ENCODE data around the gene COX17. TPM values are rescaled to one million over a fixed set of nuclear protein-coding genes. Genes with fewer than 3 reads are reported as not detected.

The COX17 gene
- polyA plus RNA-seq, 1 of the 3 experiments (the other 2 are of a cell fraction) = 21.5 TPM

DNA sequence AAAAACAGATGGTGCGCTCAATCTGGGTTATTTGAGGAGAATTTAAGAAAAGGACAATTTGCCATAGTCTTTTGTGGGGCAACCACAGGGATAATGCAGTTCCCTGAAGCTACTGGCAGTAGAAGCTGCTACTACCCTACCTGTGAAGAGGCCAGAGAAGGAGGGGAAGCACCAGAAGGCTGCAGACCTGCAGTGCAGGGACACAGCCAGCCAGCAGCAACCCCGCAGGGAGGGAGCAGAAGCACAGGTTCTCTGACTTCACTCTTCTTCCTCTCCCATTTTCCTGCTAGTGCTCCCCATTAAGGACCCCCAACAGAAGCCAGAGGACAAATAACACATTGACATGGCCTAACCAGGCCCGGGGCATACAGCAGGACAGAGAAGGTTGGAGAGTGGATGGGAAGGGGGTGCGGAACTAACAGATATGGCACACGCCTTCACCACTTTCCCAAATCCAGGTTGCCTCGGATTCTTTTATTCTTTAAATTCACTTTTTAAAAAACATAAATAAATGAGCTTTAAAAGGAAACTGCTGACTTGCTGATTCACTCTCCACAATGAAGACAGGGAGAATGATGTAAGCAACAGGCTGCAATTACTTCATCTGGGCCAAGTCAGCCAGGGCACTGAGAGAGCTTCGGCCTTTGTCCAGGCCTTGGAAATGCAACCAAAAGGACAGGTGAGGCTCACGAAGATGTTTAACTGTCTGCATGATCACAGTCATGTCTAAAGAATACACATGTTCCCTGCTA is 46.9 kb downstream of the COX17 start:
- Histone ChIP-seq H3K4me3 (ENCODE audit: low read depth in 2 of 2, low read length in 1 of 2) (no peak overlapping the region), H3K9me2 (no peaks in the 10 kb centered on the region), H4K20me1 (ENCODE audit: insufficient read depth) (no peaks in the 10 kb centered on the region), H3K27ac (ENCODE audit: low read depth in 2 of 2, low read length in 1 of 2) (no peak overlapping the region), H2AFZ (ENCODE audit: low read depth) (peak overlapping the region; percentile 24; the same call in 1 of the 2 replicates), H3F3A (replicated peaks; ENCODE audit: insufficient read depth) (no peaks in the 10 kb centered on the region), H3K4me1 (ENCODE audit: control insufficient read depth in 1 of 2, insufficient read depth in 2 of 2, low read depth in 1 of 2, low read length in 1 of 2) (peaks cover 5 to 19% of the 10 kb centered on the region in 2 experiments; a peak in 3 of 4 replicates), H3K79me2 (ENCODE audit: insufficient read depth) (no peaks in the 10 kb centered on the region), H3K27me3 (ENCODE audit: insufficient read depth) (no peaks in the 10 kb centered on the region), H3K36me3 (replicated peaks in 1 of 2; ENCODE audit: control insufficient read depth in 1 of 2, insufficient read depth in 2 of 2, low read length in 1 of 2) (no peaks in the 10 kb centered on the region), H3K4me2 (no peak overlapping the region), H3K9me3 (no peaks in the 10 kb centered on the region), H3K9ac (no peak overlapping the region)
- DNase-seq = no peak
- ChIA-PET POLR2A (no interaction called here), CTCF (interaction anchor here (0.6 kb wide), 2 partner anchors 10 to 827 kb away, joined by 3 read pairs; no protein-coding TSS in a partner anchor)
- TF ChIP-seq JUND (IDR thresholded peaks at IDR 0.05) (no peak), TAF1 (IDR thresholded peaks at IDR 0.05; ENCODE audit: borderline replicate concordance, low read depth, low read length) (no peak), NRF1 (IDR thresholded peaks at IDR 0.05; ENCODE audit: low read depth, low read length) (no peak), EZH2phosphoT487 (IDR thresholded peaks at IDR 0.05; ENCODE audit: borderline replicate concordance, low read depth) (no peak), MEF2A (IDR thresholded peaks at IDR 0.05; ENCODE audit: borderline replicate concordance, low read depth) (no peak), FOXJ3 (CRISPR knock-in tag; IDR thresholded peaks at IDR 0.05) (no peak), ELF1 (IDR thresholded peaks at IDR 0.05) (no peak), SIN3A (IDR thresholded peaks at IDR 0.05; ENCODE audit: borderline replicate concordance, low read depth, low read length) (no peak), RCOR1 (IDR thresholded peaks at IDR 0.05; ENCODE audit: low read length) (no peak), RXRA (IDR thresholded peaks at IDR 0.05; ENCODE audit: borderline replicate concordance, low read depth) (no peak), NFIC (IDR thresholded peaks at IDR 0.05; ENCODE audit: borderline replicate concordance) (no peak), GATA2 (CRISPR knock-in tag; IDR thresholded peaks at IDR 0.05) (no peak), SMC3 (IDR thresholded peaks at IDR 0.05; ENCODE audit: low read depth, low read length) (no peak), RAD21 (IDR thresholded peaks at IDR 0.05; ENCODE audit: low read length) (no peak), GABPA (IDR thresholded peaks at IDR 0.05; ENCODE audit: low read depth) (no peak)
- TF ChIP-seq, protein P1, sequence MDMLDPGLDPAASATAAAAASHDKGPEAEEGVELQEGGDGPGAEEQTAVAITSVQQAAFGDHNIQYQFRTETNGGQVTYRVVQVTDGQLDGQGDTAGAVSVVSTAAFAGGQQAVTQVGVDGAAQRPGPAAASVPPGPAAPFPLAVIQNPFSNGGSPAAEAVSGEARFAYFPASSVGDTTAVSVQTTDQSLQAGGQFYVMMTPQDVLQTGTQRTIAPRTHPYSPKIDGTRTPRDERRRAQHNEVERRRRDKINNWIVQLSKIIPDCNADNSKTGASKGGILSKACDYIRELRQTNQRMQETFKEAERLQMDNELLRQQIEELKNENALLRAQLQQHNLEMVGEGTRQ (IDR thresholded peaks at IDR 0.05; ENCODE audit: borderline replicate concordance, low read depth, low read length) = no peak
- TF ChIP-seq, protein P2, sequence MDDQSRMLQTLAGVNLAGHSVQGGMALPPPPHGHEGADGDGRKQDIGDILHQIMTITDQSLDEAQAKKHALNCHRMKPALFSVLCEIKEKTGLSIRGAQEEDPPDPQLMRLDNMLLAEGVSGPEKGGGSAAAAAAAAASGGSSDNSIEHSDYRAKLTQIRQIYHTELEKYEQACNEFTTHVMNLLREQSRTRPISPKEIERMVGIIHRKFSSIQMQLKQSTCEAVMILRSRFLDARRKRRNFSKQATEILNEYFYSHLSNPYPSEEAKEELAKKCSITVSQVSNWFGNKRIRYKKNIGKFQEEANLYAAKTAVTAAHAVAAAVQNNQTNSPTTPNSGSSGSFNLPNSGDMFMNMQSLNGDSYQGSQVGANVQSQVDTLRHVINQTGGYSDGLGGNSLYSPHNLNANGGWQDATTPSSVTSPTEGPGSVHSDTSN (IDR thresholded peaks at IDR 0.05) = no peak
- WGBS (ENCODE audit: low lambda C conversion rate) = 93% methylated on average over 7 of the region's 8 CpGs
